Mucosa of rectum (tissue), 2 donors: ENCODE results near the gene IFT57.

ENCODE experiments used
- H3K27ac ChIP-seq, 2 donors: one replicate each; pipeline ENCODE4 v1.7.0; 2013; ENCODE audit warnings: inconsistent platforms in 2 of 2, low read depth in 2 of 2, low read length in 2 of 2
- H3K27me3 ChIP-seq, 2 donors: one replicate each; pipeline ENCODE4 v1.7.0; 2013; ENCODE audit warnings: low read length in 2 of 2; ENCODE audit not compliant: control insufficient read depth in 2 of 2, insufficient read depth in 2 of 2
- H3K36me3 ChIP-seq, 2 donors: one replicate each; pipeline ENCODE4 v1.7.0; 2013; ENCODE audit warnings: low read length in 2 of 2; ENCODE audit not compliant: control insufficient read depth in 2 of 2, insufficient read depth in 2 of 2
- H3K4me1 ChIP-seq, 2 donors: one replicate each; pipeline ENCODE4 v1.7.0; 2013; ENCODE audit warnings: low read length in 2 of 2, mild to moderate bottlenecking in 1 of 2; ENCODE audit not compliant: control insufficient read depth in 2 of 2, insufficient read depth in 2 of 2
- H3K4me3 ChIP-seq, 2 donors: one replicate each; pipeline ENCODE4 v1.7.0; 2013; ENCODE audit warnings: low read length in 2 of 2
- H3K9ac ChIP-seq, 2 donors: one replicate each; pipeline ENCODE4 v1.7.0; 2013; ENCODE audit warnings: low read length in 2 of 2, low read depth in 1 of 2, mild to moderate bottlenecking in 1 of 2
- H3K9me3 ChIP-seq, 2 donors: one replicate each; pipeline ENCODE4 v1.7.0; 2013; ENCODE audit warnings: low read length in 2 of 2; ENCODE audit not compliant: control insufficient read depth in 2 of 2
- donor health status: healthy.
- donor health status: Normal muscosa, but diverticular disease.

The IFT57 gene

DNA sequence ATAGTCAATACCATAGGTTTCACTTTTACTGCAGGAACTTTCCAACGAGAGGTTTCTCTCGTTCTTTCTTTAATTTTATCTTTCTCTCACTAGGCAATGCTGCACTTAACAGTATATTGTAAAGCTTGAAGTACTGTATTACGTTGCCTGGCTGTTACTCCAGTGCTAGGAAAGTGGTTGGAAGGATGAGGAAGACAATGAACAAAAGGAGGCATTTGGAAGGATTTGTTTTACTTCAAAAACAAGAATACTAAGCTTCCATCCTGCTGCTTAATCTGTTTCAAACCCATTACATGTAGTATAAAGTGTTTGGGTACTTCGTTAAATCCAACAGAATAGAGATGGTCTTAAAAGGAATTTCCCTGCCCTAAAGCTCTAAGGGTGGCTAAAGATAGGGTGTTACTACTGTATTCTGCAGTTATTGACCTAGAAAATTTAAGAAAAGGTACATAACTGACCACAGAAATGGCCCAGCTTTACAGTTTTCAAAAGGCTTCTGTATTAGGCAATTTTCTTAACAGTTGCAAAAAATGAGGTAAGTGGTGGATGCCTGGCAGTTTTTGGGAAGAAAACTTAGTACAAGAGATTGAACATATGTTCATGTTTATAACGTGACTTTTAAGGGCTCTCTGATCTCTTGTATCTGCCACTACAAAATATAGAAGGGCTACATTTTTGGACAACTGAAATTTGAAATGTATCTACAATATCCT is 785 bp upstream of the IFT57 start:
- Histone ChIP-seq H3K9ac (peak overlapping the region; percentile 92 to 96), H3K27ac (peak overlapping the region; percentile 76 to 89), H3K9me3 (no peaks in the 10 kb centered on the region), H3K4me1 (peaks cover 7 to 21% of the 10 kb centered on the region in 2 donors), H3K4me3 (peak overlapping the region; percentile 79 to 87), H3K27me3 (no peaks in the 10 kb centered on the region), H3K36me3 (no peaks in the 10 kb centered on the region)

DNA sequence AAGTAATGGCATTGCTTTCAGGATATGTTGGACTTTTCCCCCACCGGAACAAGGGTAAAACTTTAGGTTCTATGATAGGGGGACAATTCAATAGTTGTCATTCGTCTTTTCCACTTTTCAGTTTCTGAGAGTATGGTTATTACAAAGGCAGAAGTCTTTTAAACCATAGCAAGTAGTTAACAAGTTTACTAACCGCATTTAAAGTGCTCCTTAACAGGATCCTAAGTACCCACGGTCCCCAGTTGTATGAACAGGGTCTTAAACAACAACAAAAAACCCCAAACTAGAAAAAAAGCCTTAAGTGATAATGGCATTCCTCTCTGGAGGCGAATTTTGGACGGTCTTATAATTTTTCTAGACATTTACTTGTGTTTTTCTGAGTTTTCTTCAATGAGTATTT is 831 bp downstream of the IFT57 start:
- H3K27me3 ChIP-seq, result no peaks in the 10 kb centered on the region
- peak overlapping the region; percentile 79 to 87 for H3K4me3 ChIP-seq
- H3K9ac ChIP-seq, result peak overlapping the region; percentile 92 to 96
- no peaks in the 10 kb centered on the region for H3K9me3 ChIP-seq
- no peaks in the 10 kb centered on the region for H3K36me3 ChIP-seq
- H3K4me1 ChIP-seq, result peaks cover 7 to 21% of the 10 kb centered on the region in 2 donors
- H3K27ac ChIP-seq, result peak overlapping the region; percentile 76 to 89

DNA sequence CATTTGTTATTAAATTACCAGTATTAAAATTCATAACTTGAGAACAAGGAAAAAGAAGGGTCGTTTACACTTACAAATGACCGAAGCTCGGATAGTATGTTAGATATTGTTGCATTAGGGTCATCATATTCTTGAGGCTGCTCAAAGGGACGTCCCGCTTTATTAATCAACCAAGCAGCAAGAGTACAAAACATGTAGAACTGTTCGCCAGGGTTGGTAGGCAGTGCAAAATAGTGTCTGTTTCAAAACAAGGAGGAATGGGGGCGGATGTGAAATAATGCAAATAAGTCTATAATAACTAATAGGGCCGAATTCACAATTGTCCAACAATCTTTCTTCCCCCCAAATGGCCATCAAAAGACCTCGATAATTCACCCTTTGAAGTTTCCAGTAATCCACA is 2.9 kb downstream of the IFT57 start:
- Histone ChIP-seq H3K9me3 (no peaks in the 10 kb centered on the region), H3K9ac (no peak overlapping the region), H3K4me1 (peaks cover 7 to 21% of the 10 kb centered on the region in 2 donors), H3K27me3 (no peaks in the 10 kb centered on the region), H3K4me3 (no peak overlapping the region), H3K27ac (no peak overlapping the region), H3K36me3 (no peaks in the 10 kb centered on the region)

DNA sequence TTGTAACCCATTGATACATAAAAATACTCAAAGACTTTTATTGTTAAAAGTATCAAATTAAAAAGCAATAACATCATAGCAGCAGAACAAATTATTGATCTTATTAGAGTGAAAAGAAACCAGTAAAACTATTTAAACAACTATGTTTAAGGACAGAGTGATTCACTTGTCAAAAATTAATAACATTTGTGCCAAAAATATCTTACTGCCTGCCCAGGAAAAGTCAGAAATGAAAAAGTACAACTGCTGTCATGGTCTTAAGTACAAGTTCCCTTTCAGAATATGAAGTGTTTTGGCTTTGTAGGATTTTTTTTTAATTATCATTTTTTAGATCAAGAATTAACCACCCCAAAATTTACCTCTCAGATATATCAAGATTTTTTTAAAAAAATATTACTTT is 3.4 kb downstream of the IFT57 start:
- no peaks in the 10 kb centered on the region for H3K9me3 ChIP-seq
- no peaks in the 10 kb centered on the region for H3K36me3 ChIP-seq
- no peak overlapping the region for H3K9ac ChIP-seq
- no peaks in the 10 kb centered on the region for H3K27me3 ChIP-seq
- no peak overlapping the region for H3K27ac ChIP-seq
- peaks cover 7 to 16% of the 10 kb centered on the region in 2 donors for H3K4me1 ChIP-seq
- no peak overlapping the region for H3K4me3 ChIP-seq

DNA sequence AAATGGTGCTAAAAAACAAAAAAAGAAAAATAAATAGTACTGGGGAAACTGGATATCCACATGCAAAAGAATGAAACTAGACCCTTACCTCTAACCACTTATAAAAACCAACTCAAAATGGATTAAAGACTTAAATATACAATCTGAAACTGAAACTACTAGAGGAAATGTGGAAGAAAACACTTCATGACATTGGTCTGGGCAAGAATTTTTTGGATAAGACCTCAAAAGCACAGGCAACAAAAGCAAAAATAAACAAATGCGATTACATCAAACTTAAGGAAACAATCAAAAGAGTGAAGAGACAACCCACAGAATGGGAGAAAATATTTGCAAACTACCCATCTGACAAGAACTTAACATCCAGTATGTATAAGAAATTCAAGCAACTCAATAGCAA is 6.4 kb downstream of the IFT57 start:
- H3K9ac ChIP-seq, result no peak overlapping the region

DNA sequence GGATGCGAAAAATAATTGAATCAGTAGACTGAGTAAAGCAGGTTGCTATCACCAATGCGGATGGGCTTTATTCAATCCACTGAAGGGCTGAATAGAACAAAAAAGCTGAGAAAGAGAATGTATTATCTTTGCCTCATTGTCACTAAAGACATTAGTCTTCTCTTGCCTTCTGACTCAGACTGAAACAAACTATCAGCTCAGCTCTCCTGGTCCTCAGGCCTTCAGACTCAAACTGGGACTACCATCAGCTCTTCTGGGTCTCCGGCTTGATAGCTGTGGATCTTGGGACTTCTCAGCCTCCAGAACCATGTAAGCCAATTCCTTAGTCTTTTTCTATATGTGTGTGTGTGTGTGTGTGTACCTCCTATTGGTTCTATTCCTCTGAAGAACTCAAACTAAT is 12.6 kb downstream of the IFT57 start:
- H3K27ac ChIP-seq, result no peak overlapping the region
- H3K4me1 ChIP-seq, result no peaks in the 10 kb centered on the region
- H3K4me3 ChIP-seq, result no peak overlapping the region
- no peaks in the 10 kb centered on the region for H3K27me3 ChIP-seq
- H3K9me3 ChIP-seq, result no peaks in the 10 kb centered on the region
- peaks cover 12 to 23% of the 10 kb centered on the region in 2 donors for H3K36me3 ChIP-seq
- no peak overlapping the region for H3K9ac ChIP-seq

More for the DNA sequence above, 6.4 kb downstream of the IFT57 start:
- Histone ChIP-seq H3K9me3 (no peaks in the 10 kb centered on the region), H3K36me3 (peaks cover 3 to 9% of the 10 kb centered on the region in 2 donors), H3K27ac (no peak overlapping the region), H3K27me3 (no peaks in the 10 kb centered on the region), H3K4me3 (no peak overlapping the region), H3K4me1 (peaks cover 4 to 8% of the 10 kb centered on the region in 2 donors)

DNA sequence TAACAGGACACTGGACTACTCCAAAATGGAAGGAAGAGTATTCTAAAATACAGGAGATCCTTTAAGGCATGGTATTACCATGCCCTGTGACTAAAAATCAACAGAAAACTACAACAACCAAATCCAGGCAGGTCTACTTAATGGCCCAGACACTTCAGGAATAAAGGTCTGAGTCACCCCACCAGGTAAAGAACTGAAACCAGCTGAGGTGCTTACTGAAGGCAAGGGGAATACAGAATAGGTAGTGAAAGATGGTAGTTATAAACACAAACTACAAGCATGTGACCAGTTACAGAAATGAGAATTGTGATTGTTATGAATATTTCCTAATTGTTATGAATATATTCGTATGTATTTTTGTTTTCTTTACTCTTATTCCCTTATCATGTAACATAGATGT is 13.4 kb downstream of the IFT57 start:
- Histone ChIP-seq H3K9ac (no peak overlapping the region), H3K27me3 (no peaks in the 10 kb centered on the region), H3K36me3 (peaks cover 14 to 23% of the 10 kb centered on the region in 2 donors), H3K27ac (no peak overlapping the region), H3K4me3 (no peak overlapping the region), H3K9me3 (no peaks in the 10 kb centered on the region), H3K4me1 (no peaks in the 10 kb centered on the region)

DNA sequence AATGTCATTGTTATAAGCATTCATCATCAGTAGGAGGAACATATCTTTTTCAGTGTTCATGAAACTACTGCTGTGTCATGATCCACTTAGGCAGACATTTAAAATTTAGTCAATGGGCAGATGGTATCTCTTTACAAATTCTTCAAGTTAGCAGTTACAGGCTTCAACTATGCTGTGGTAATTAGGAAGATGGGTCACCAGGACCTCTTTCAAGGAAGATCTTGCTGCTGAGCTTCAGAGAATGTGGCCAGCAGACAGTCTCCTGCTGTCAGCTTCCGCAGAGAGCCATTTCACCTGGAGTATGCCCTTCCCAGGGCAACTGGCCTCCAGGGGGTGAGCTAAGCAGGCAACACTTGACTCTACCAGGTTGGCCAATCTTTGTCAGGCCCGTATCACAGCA is 19.4 kb downstream of the IFT57 start:
- Histone ChIP-seq H3K9ac (no peak overlapping the region), H3K36me3 (peaks cover 4 to 6% of the 10 kb centered on the region in 2 donors), H3K4me1 (no peaks in the 10 kb centered on the region), H3K27ac (no peak overlapping the region), H3K27me3 (no peaks in the 10 kb centered on the region), H3K4me3 (no peak overlapping the region), H3K9me3 (no peaks in the 10 kb centered on the region)

DNA sequence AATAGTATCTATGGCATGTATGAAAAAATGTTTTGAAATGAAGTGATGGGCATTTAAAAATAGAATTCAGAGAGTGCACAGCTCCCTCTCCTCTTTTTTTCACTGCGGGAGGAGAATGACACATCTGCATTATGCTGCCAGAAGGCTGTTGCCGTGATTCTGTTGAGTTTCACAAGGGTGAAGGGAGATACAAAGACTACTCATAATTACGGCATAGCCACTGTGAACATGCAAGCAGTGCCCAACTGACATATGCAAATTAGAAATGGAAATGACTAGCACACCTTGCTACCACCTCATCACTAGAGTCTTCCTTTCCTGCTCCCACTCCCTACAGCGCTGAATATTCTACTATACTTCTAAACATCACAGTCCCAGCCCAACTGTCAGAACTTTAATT is 20.1 kb downstream of the IFT57 start:
- Histone ChIP-seq H3K9me3 (no peaks in the 10 kb centered on the region), H3K9ac (no peak overlapping the region), H3K4me3 (no peak overlapping the region), H3K27me3 (no peaks in the 10 kb centered on the region), H3K36me3 (peaks cover 4 to 6% of the 10 kb centered on the region in 2 donors), H3K4me1 (no peaks in the 10 kb centered on the region), H3K27ac (no peak overlapping the region)

DNA sequence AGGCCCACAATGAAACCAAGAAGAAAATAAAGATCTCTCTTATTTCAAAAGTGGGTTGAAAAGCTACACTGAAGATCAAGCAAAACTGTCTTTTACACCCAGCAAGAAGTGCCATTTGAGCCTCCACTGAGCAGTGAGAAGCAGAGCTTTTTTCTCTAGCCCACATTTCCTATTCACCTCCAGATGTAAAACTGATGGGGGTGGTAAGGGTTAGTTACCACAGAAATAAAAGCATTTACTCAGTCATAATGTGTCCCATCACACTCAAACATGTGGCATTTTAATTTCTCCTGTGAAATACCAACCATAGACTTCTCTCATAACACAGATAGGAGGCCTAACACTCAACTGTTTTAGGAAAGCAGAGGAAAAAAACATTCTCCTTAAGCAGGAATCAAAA is 21.0 kb downstream of the IFT57 start:
- Histone ChIP-seq H3K27me3 (no peaks in the 10 kb centered on the region), H3K9me3 (no peaks in the 10 kb centered on the region), H3K36me3 (peaks cover 4 to 6% of the 10 kb centered on the region in 2 donors), H3K27ac (no peak overlapping the region), H3K4me3 (no peak overlapping the region), H3K9ac (no peak overlapping the region), H3K4me1 (no peaks in the 10 kb centered on the region)
